CD14-positive monocyte (primary cell): ENCODE data around the gene PREP. TPM values are rescaled to one million over a fixed set of nuclear protein-coding genes. Genes with fewer than 3 reads are reported as not detected.

Experiments used
- DNase-seq, 3 donors: peaks; one replicate each; pipeline ENCODE4 v3.0.0-alpha.2; 2011 to 2022
- H2AFZ ChIP-seq: 2 replicates; pipeline ENCODE4 v1.6.0; 2012; ENCODE audit warnings: mild to moderate bottlenecking, low read depth, low read length, inconsistent platforms; ENCODE audit not compliant: insufficient read depth, poor library complexity, severe bottlenecking
- H3K27ac ChIP-seq, 2 donors: 1 replicate in 1 of 2; 2 replicates in 1 of 2; pipeline ENCODE4 v1.5.1; 2012 to 2013; ENCODE audit warnings: low read length in 2 of 2, control low read depth in 1 of 2, inconsistent platforms in 1 of 2, low read depth in 1 of 2, mild to moderate bottlenecking in 1 of 2
- H3K27me3 ChIP-seq, 2 donors: one replicate each; pipeline versions ENCODE4 v1.6.0 to v1.6.1; 2011 to 2013; ENCODE audit warnings: low read length in 2 of 2; ENCODE audit not compliant: control insufficient read depth in 2 of 2, insufficient read depth in 2 of 2
- H3K36me3 ChIP-seq, 2 donors: replicated peaks in 1 of 2; 1 replicate in 1 of 2; 2 replicates in 1 of 2; pipeline versions ENCODE4 v1.5.1 to v1.6.1; 2012 to 2013; ENCODE audit warnings: low read length in 2 of 2, control low read depth in 1 of 2, inconsistent platforms in 1 of 2, mild to moderate bottlenecking in 1 of 2; ENCODE audit not compliant: insufficient read depth in 2 of 2, control insufficient read depth in 1 of 2
- H3K4me1 ChIP-seq, 2 donors: 1 replicate in 1 of 2; 2 replicates in 1 of 2; pipeline versions ENCODE4 v1.5.1 to v1.6.1; 2012 to 2013; ENCODE audit warnings: low read length in 2 of 2, control low read depth in 1 of 2, inconsistent platforms in 1 of 2, mild to moderate bottlenecking in 1 of 2, moderate library complexity in 1 of 2; ENCODE audit not compliant: insufficient read depth in 2 of 2, control insufficient read depth in 1 of 2
- H3K4me2 ChIP-seq: replicated peaks from 2 replicates; pipeline ENCODE3; 2012; ENCODE audit warnings: low read length, moderate library complexity, mild to moderate bottlenecking; ENCODE audit not compliant: poor library complexity, severe bottlenecking; ENCODE audit errors: extremely low read depth
- H3K4me3 ChIP-seq, 3 experiments: fragments of 200-600 bp in 1 of 3; sonication (generic) in 1 of 3; replicated peaks in 1 of 3; 1 replicate in 2 of 3; 2 replicates in 1 of 3; pipeline ENCODE4 v1.5.1; 2011 to 2013; ENCODE audit warnings: low read length in 3 of 3, mild to moderate bottlenecking in 3 of 3, control low read depth in 2 of 3, low read depth in 2 of 3, inconsistent platforms in 1 of 3, moderate library complexity in 1 of 3
- H3K79me2 ChIP-seq: 2 replicates; pipeline ENCODE4 v1.6.0; 2012; ENCODE audit warnings: mild to moderate bottlenecking, control low read depth, inconsistent platforms, low read length, moderate library complexity; ENCODE audit not compliant: insufficient read depth
- H3K9ac ChIP-seq: 2 replicates; pipeline ENCODE4 v1.6.0; 2017; ENCODE audit warnings: low read length, mild to moderate bottlenecking; ENCODE audit not compliant: insufficient read depth, poor library complexity, severe bottlenecking
- H3K9me3 ChIP-seq, 2 donors: replicated peaks in 1 of 2; 1 replicate in 1 of 2; 2 replicates in 1 of 2; pipeline versions ENCODE4 v1.5.1 to v1.6.1; 2012 to 2013; ENCODE audit warnings: low read length in 2 of 2, control low read depth in 1 of 2; ENCODE audit not compliant: control insufficient read depth in 1 of 2, insufficient read depth in 1 of 2
- H4K20me1 ChIP-seq: 2 replicates; pipeline ENCODE4 v1.6.0; 2012; ENCODE audit warnings: mild to moderate bottlenecking, low read length, control low read depth, moderate library complexity; ENCODE audit not compliant: insufficient read depth
- H3K27ac Mint-ChIP-seq, 7 donors: one replicate each; pipeline ENCODE4 v1.8.0; 2020; ENCODE audit warnings: mild to moderate bottlenecking in 7 of 7, mixed read lengths in 7 of 7, moderate library complexity in 6 of 7, inconsistent platforms in 2 of 7
- H3K27me3 Mint-ChIP-seq, 3 donors: one replicate each; pipeline ENCODE4 v1.8.0; 2021 to 2022; ENCODE audit warnings: low read depth in 3 of 3, mild to moderate bottlenecking in 3 of 3, mixed read lengths in 3 of 3, moderate library complexity in 3 of 3, inconsistent platforms in 1 of 3
- H3K36me3 Mint-ChIP-seq, 2 donors: one replicate each; pipeline ENCODE4 v1.8.0; 2020; ENCODE audit warnings: mixed read lengths in 2 of 2, inconsistent platforms in 1 of 2, mild to moderate bottlenecking in 1 of 2
- H3K4me1 Mint-ChIP-seq: one replicate; pipeline ENCODE4 v1.8.0; 2020; ENCODE audit warnings: mild to moderate bottlenecking, mixed read lengths
- H3K4me3 Mint-ChIP-seq, 2 donors: one replicate each; pipeline ENCODE4 v1.8.0; 2020; ENCODE audit warnings: mild to moderate bottlenecking in 2 of 2, mixed read lengths in 2 of 2, moderate library complexity in 1 of 2
- H3K9me3 Mint-ChIP-seq, 7 donors: one replicate each; pipeline ENCODE4 v1.8.0; 2020 to 2022; ENCODE audit warnings: mixed read lengths in 7 of 7, mild to moderate bottlenecking in 6 of 7, moderate library complexity in 6 of 7, inconsistent platforms in 2 of 7
- CTCF ChIP-seq: fragments of 200-600 bp; IDR thresholded peaks from one replicate; pipeline ENCODE4 v1.8.0; 2022; ENCODE audit warnings: antibody characterized with exemption, mild to moderate bottlenecking
- WGBS: methylation state at CpG from one replicate; pipeline ENCODE4 v1.1.5; 2013; ENCODE audit warnings: missing lambda C conversion rate; ENCODE audit not compliant: insufficient coverage; 5-methylcytosine and 5-hydroxymethylcytosine counted together
- intact Hi-C, 2 donors: fragments of 100-400 bp; cut with micrococcal nuclease; formaldehyde crosslinking; loops; one replicate each; pipeline versions ENCODE4 v1.15.0 to v1.15.1; 2023
- polyA plus RNA-seq, 3 donors: library from polyadenylated mRNA; depleted of rRNA in 1 of 3; unstranded in 2 of 3; stranded (reverse) in 1 of 3; fragments of 300-500 nt in 2 of 3; fragments of >200 nt in 1 of 3; fragmentation: Illumina TruSeq in 2 of 3; gene quantifications; 1 replicate in 2 of 3; 2 replicates in 1 of 3; pipeline ENCODE4 v1.2.3, GENCODE V29; 2012 to 2021

Gene PREP
- polyA plus RNA-seq, 3 donors, result 21.4 to 40.8 (median 30.7) TPM

- no peak overlapping the region for H3K4me2 ChIP-seq
- Mint-ChIP-seq H3K4me1 (no peaks in the 10 kb centered on the region), H3K36me3 (peaks cover 44 to 46% of the 10 kb centered on the region in 2 donors), H3K27ac (no peak overlapping the region), H3K9me3 (peaks cover 0 to 12% (median 4%) of the 10 kb centered on the region in 7 donors), H3K27me3 (peaks cover 0 to 2% (median 0%) of the 10 kb centered on the region in 3 donors), H3K4me3 (no peak overlapping the region)
- no peaks in the 10 kb centered on the region for H3K4me1 ChIP-seq
- no peak overlapping the region for H3K4me3 ChIP-seq
- H3K9me3 ChIP-seq, result no peaks in the 10 kb centered on the region
- H3K36me3 ChIP-seq, result peaks cover 11 to 54% of the 10 kb centered on the region in 2 donors
- TF ChIP-seq CTCF, result no peak
- no peaks in the 10 kb centered on the region for H3K27me3 ChIP-seq
- DNase-seq, result no peak
- H4K20me1 ChIP-seq, result no peaks in the 10 kb centered on the region
- 100% methylated on average over 1 of the region's 4 CpGs for WGBS
- H3K79me2 ChIP-seq, result no peaks in the 10 kb centered on the region
- H2AFZ ChIP-seq, result no peak overlapping the region
- H3K9ac ChIP-seq, result no peak overlapping the region
- no peak overlapping the region for H3K27ac ChIP-seq
- intact Hi-C loops, result no loop called here
These were observed 110.1 kb downstream of the PREP start for GRCh38 chr6:105292689-105293339.

- no peaks in the 10 kb centered on the region for H3K4me1 ChIP-seq
- WGBS, result no CpG with 5 or more reads among the region's 1 CpG
- no peaks in the 10 kb centered on the region for H4K20me1 ChIP-seq
- H3K9me3 Mint-ChIP-seq, result peaks cover 0 to 12% (median 4%) of the 10 kb centered on the region in 7 donors
- no peak for TF ChIP-seq CTCF
- peaks cover 14 to 55% of the 10 kb centered on the region in 2 donors for H3K36me3 ChIP-seq
- no peak overlapping the region for H2AFZ ChIP-seq
- no peaks in the 10 kb centered on the region for H3K27me3 ChIP-seq
- no peak for DNase-seq
- H3K27me3 Mint-ChIP-seq, result peaks cover 0 to 2% (median 0%) of the 10 kb centered on the region in 3 donors
- H3K36me3 Mint-ChIP-seq, result peaks cover 40 to 47% of the 10 kb centered on the region in 2 donors
- H3K9me3 ChIP-seq, result no peaks in the 10 kb centered on the region
- H3K9ac ChIP-seq, result no peak overlapping the region
- H3K4me2 ChIP-seq, result no peak overlapping the region
- H3K4me3 ChIP-seq, result no peak overlapping the region
- intact Hi-C loops, result no loop called here
- H3K4me1 Mint-ChIP-seq, result no peaks in the 10 kb centered on the region
- H3K27ac ChIP-seq, result no peak overlapping the region
- H3K27ac Mint-ChIP-seq, result no peak overlapping the region
- H3K4me3 Mint-ChIP-seq, result no peak overlapping the region
- no peaks in the 10 kb centered on the region for H3K79me2 ChIP-seq
These were observed 111.4 kb downstream of the PREP start for GRCh38 chr6:105291525-105291924.
